Measurements from ENCODE around the gene CCDC116. TPM values are rescaled to one million over a fixed set of nuclear protein-coding genes. Genes with fewer than 3 reads are reported as not detected.

Gene CCDC116
- total and polyA plus RNA-seq, 2 experiments from 2014 or later = 0.14 TPM; not detected in 1

DNA sequence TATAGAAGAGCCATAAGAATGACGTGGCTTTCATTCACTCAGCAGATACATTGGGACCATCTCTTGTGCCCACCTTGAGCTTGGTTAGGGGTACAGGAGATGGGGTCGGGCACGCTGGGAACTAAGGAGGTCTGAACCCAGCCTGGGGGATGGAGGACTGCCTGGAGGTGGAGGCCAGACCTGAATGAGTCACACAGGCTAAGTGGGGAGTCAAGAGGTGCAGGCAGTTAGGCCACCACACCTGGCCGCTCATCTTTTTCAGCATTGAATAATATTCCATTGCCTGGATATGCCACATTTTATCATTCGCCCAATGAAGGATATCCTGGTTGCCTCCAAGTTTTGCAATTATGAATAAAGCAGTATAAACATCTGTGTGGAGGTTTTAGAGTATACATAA lies 29.4 kb downstream of the CCDC116 start (continued):
- TF ChIP-seq, protein P1, sequence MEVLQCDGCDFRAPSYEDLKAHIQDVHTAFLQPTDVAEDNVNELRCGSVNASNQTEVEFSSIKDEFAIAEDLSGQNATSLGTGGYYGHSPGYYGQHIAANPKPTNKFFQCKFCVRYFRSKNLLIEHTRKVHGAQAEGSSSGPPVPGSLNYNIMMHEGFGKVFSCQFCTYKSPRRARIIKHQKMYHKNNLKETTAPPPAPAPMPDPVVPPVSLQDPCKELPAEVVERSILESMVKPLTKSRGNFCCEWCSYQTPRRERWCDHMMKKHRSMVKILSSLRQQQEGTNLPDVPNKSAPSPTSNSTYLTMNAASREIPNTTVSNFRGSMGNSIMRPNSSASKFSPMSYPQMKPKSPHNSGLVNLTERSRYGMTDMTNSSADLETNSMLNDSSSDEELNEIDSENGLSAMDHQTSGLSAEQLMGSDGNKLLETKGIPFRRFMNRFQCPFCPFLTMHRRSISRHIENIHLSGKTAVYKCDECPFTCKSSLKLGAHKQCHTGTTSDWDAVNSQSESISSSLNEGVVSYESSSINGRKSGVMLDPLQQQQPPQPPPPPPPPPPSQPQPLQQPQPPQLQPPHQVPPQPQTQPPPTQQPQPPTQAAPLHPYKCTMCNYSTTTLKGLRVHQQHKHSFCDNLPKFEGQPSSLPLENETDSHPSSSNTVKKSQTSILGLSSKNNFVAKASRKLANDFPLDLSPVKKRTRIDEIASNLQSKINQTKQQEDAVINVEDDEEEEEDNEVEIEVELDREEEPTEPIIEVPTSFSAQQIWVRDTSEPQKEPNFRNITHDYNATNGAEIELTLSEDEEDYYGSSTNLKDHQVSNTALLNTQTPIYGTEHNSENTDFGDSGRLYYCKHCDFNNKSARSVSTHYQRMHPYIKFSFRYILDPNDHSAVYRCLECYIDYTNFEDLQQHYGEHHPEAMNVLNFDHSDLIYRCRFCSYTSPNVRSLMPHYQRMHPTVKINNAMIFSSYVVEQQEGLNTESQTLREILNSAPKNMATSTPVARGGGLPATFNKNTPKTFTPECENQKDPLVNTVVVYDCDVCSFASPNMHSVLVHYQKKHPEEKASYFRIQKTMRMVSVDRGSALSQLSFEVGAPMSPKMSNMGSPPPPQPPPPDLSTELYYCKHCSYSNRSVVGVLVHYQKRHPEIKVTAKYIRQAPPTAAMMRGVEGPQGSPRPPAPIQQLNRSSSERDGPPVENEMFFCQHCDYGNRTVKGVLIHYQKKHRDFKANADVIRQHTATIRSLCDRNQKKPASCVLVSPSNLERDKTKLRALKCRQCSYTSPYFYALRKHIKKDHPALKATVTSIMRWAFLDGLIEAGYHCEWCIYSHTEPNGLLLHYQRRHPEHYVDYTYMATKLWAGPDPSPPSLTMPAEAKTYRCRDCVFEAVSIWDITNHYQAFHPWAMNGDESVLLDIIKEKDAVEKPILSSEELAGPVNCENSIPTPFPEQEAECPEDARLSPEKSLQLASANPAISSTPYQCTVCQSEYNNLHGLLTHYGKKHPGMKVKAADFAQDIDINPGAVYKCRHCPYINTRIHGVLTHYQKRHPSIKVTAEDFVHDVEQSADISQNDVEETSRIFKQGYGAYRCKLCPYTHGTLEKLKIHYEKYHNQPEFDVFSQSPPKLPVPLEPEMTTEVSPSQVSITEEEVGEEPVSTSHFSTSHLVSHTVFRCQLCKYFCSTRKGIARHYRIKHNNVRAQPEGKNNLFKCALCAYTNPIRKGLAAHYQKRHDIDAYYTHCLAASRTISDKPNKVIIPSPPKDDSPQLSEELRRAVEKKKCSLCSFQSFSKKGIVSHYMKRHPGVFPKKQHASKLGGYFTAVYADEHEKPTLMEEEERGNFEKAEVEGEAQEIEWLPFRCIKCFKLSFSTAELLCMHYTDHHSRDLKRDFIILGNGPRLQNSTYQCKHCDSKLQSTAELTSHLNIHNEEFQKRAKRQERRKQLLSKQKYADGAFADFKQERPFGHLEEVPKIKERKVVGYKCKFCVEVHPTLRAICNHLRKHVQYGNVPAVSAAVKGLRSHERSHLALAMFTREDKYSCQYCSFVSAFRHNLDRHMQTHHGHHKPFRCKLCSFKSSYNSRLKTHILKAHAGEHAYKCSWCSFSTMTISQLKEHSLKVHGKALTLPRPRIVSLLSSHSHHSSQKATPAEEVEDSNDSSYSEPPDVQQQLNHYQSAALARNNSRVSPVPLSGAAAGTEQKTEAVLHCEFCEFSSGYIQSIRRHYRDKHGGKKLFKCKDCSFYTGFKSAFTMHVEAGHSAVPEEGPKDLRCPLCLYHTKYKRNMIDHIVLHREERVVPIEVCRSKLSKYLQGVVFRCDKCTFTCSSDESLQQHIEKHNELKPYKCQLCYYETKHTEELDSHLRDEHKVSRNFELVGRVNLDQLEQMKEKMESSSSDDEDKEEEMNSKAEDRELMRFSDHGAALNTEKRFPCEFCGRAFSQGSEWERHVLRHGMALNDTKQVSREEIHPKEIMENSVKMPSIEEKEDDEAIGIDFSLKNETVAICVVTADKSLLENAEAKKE (CRISPR knock-in tag; IDR thresholded peaks at IDR 0.05) = no peak
- TF ChIP-seq JUNB (IDR thresholded peaks at IDR 0.05; ENCODE audit: unreplicated experiment) = no peak

DNA sequence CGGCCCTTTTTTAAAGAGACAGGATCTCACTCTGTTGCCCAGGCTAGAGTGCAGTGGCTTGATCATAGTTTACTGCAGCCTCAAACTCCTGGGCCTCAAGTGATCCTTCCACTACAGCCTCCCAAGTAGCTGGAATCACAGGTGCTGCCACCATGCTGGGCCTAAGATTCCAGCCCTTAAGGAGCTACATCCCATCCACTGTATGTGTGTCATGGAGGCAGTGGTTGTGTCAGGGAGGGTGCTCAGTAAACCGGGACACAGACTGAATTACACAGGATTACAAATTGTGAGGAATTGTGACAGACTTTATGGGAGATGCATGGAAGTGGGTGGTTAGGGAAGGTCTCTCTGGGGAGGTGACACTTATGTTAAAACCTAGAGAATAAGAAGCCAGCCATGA lies 31.2 kb downstream of the CCDC116 start:
- H3K4me3 Mint-ChIP-seq = no peak overlapping the region; the same call in 2 of the 3 replicates
- H3K4me2 ChIP-seq = no peak overlapping the region
- H3K4me1 ChIP-seq (ENCODE audit: insufficient read depth) = no peaks in the 10 kb centered on the region
- no peaks in the 10 kb centered on the region; the same call in 1 of the 3 replicates for H3K9me3 Mint-ChIP-seq
- H3K27ac ChIP-seq (ENCODE audit: low read depth) = no peak overlapping the region
- H3K4me3 ChIP-seq = no peak overlapping the region
- peaks cover 14% of the 10 kb centered on the region for H3K79me2 ChIP-seq (replicated peaks; ENCODE audit: insufficient read depth)
- no peaks in the 10 kb centered on the region for H3K9me2 ChIP-seq (ENCODE audit: insufficient read depth)
- H3K27ac Mint-ChIP-seq = no peak overlapping the region
- H3K27me3 Mint-ChIP-seq (ENCODE audit: insufficient read depth, low read depth, poor library complexity) = peaks cover 13% of the 10 kb centered on the region
- H3K27me3 ChIP-seq (ENCODE audit: insufficient read depth) = no peaks in the 10 kb centered on the region
- H4K20me1 ChIP-seq (replicated peaks; ENCODE audit: insufficient read depth) = no peaks in the 10 kb centered on the region
- H3K4me1 Mint-ChIP-seq = peaks cover 12% of the 10 kb centered on the region
- H3F3A ChIP-seq (replicated peaks; ENCODE audit: low read depth) = peaks cover 12% of the 10 kb centered on the region; the same call in 1 of the 2 replicates
- DNase-seq (ENCODE audit: low spot score) (no peak), ATAC-seq (no peak)
- no peak overlapping the region for H2AFZ ChIP-seq
- H3K36me3 ChIP-seq (ENCODE audit: insufficient read depth) = no peaks in the 10 kb centered on the region
- no peaks in the 10 kb centered on the region for H3K36me3 Mint-ChIP-seq (ENCODE audit: low read depth)
- TF ChIP-seq, protein P2, sequence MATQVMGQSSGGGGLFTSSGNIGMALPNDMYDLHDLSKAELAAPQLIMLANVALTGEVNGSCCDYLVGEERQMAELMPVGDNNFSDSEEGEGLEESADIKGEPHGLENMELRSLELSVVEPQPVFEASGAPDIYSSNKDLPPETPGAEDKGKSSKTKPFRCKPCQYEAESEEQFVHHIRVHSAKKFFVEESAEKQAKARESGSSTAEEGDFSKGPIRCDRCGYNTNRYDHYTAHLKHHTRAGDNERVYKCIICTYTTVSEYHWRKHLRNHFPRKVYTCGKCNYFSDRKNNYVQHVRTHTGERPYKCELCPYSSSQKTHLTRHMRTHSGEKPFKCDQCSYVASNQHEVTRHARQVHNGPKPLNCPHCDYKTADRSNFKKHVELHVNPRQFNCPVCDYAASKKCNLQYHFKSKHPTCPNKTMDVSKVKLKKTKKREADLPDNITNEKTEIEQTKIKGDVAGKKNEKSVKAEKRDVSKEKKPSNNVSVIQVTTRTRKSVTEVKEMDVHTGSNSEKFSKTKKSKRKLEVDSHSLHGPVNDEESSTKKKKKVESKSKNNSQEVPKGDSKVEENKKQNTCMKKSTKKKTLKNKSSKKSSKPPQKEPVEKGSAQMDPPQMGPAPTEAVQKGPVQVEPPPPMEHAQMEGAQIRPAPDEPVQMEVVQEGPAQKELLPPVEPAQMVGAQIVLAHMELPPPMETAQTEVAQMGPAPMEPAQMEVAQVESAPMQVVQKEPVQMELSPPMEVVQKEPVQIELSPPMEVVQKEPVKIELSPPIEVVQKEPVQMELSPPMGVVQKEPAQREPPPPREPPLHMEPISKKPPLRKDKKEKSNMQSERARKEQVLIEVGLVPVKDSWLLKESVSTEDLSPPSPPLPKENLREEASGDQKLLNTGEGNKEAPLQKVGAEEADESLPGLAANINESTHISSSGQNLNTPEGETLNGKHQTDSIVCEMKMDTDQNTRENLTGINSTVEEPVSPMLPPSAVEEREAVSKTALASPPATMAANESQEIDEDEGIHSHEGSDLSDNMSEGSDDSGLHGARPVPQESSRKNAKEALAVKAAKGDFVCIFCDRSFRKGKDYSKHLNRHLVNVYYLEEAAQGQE (IDR thresholded peaks at IDR 0.05; ENCODE audit: unreplicated experiment) = no peak
- TF ChIP-seq, protein P1 (CRISPR knock-in tag; IDR thresholded peaks at IDR 0.05) = no peak
- TF ChIP-seq JUNB (IDR thresholded peaks at IDR 0.05; ENCODE audit: unreplicated experiment) (no peak), ZNF331 (CRISPR knock-in tag; IDR thresholded peaks at IDR 0.05; ENCODE audit: low read depth) (no peak), CREB1 (CRISPR knock-in tag; IDR thresholded peaks at IDR 0.05; ENCODE audit: low read depth) (no peak), NANOG (IDR thresholded peaks at IDR 0.05; ENCODE audit: borderline replicate concordance) (no peak)

Measured in GM23338 (cell line).